Non-pigmented ciliary epithelial cell (primary cell): Measurements from ENCODE around the gene FGF11.

Experiments
- DNase-seq: peaks from one replicate; pipeline ENCODE4 v3.0.0-alpha.2; 2010; ENCODE audit warnings: low read depth

FGF11 gene

GRCh38 chr17:7439462-7440112 is at the start of gene FGF11:
TSS of gene FGF11 (plus strand) at chr17:7439512. CDS start at chr17:7439621, 109 bp downstream.
- DNase-seq = no peak

- DNase-seq = no peak
Measured at GRCh38 chr17:7389924-7390910, 49.1 kb upstream of the FGF11 start.

GRCh38 chr17:7391307-7391706 is 48.0 kb upstream of the FGF11 start:
- DNase-seq = no peak

- DNase-seq = no peak
Measured at GRCh38 chr17:7392696-7393612, 46.4 kb upstream of the FGF11 start.

GRCh38 chr17:7393613-7394451 is 45.5 kb upstream of the FGF11 start:
- no peak for DNase-seq

- DNase-seq = peak; percentile 31
Measured at GRCh38 chr17:7394452-7395191, 44.7 kb upstream of the FGF11 start, which contains the start of gene PLSCR3. TSS of gene PLSCR3 (minus strand) at chr17:7394525. CDS start at chr17:7394110, 415 bp downstream.

GRCh38 chr17:7396147-7396546 is 43.2 kb upstream of the FGF11 start:
- DNase-seq = no peak

- DNase-seq = no peak
Measured at GRCh38 chr17:7398612-7399011, 40.7 kb upstream of the FGF11 start.

- DNase-seq = no peak
Measured at GRCh38 chr17:7403043-7403726, 36.1 kb upstream of the FGF11 start.

- no peak for DNase-seq
Measured at GRCh38 chr17:7403727-7403976, 35.7 kb upstream of the FGF11 start.

GRCh38 chr17:7403977-7404736 is 35.2 kb upstream of the FGF11 start, which contains the start of gene TMEM256:
TSS of gene TMEM256 (minus strand) at chr17:7404097. CDS start at chr17:7404084, 13 bp downstream.
- peak; percentile 97 for DNase-seq

- DNase-seq = no peak
Measured at GRCh38 chr17:7404737-7405349, 34.5 kb upstream of the FGF11 start.

GRCh38 chr17:7405350-7406234 is 33.7 kb upstream of the FGF11 start:
- no peak for DNase-seq

- no peak for DNase-seq
Measured at GRCh38 chr17:7406235-7406825, 33.0 kb upstream of the FGF11 start.

- no peak for DNase-seq
Measured at GRCh38 chr17:7407082-7407481, 32.2 kb upstream of the FGF11 start.

- DNase-seq = no peak
Measured at GRCh38 chr17:7407485-7408251, 31.6 kb upstream of the FGF11 start, which contains the start of gene NLGN2. TSS of gene NLGN2 (plus strand) at chr17:7407845. CDS start at chr17:7408256, 411 bp downstream.
